ENCODE results near the gene PLPP1.

The PLPP1 gene

GRCh38 chr5:55451976-55452375 lies 82.8 kb downstream of the PLPP1 start:
- no peak for DNase-seq (ENCODE audit: low spot score)

GRCh38 chr5:55450050-55450765 lies 84.6 kb downstream of the PLPP1 start:
- no peak for DNase-seq (ENCODE audit: low spot score)
- in situ Hi-C loops (cut with MboI; ENCODE audit: low sequenced_read_pairs, unreplicated experiment): no loop called here
- TF ChIP-seq CTCF (IDR thresholded peaks at IDR 0.05; ENCODE audit: borderline replicate concordance, control extremely low read depth, extremely low read depth, insufficient read depth, missing control alignments): no peak

More at GRCh38 chr5:55451976-55452375, 82.8 kb downstream of the PLPP1 start:
- TF ChIP-seq CTCF (IDR thresholded peaks at IDR 0.05; ENCODE audit: borderline replicate concordance, control extremely low read depth, extremely low read depth, insufficient read depth, missing control alignments): no peak
- in situ Hi-C loops (cut with MboI; ENCODE audit: low sequenced_read_pairs, unreplicated experiment): no loop called here

- in situ Hi-C loops (cut with MboI; ENCODE audit: low sequenced_read_pairs, unreplicated experiment): no loop called here
- no peak for DNase-seq (ENCODE audit: low spot score)
- TF ChIP-seq CTCF (IDR thresholded peaks at IDR 0.05; ENCODE audit: borderline replicate concordance, control extremely low read depth, extremely low read depth, insufficient read depth, missing control alignments): no peak
Observed at GRCh38 chr5:55446640-55447351, 88.0 kb downstream of the PLPP1 start.

- in situ Hi-C loops (cut with MboI; ENCODE audit: low sequenced_read_pairs, unreplicated experiment): no loop called here
- no peak for DNase-seq (ENCODE audit: low spot score)
Observed at GRCh38 chr5:55445791-55446190, 89.0 kb downstream of the PLPP1 start.

GRCh38 chr5:55441954-55442353 lies 92.8 kb downstream of the PLPP1 start:
- DNase-seq (ENCODE audit: low spot score): no peak
- no peak for TF ChIP-seq CTCF (IDR thresholded peaks at IDR 0.05; ENCODE audit: borderline replicate concordance, control extremely low read depth, extremely low read depth, insufficient read depth, missing control alignments)
- in situ Hi-C loops (cut with MboI; ENCODE audit: low sequenced_read_pairs, unreplicated experiment): no loop called here

More at GRCh38 chr5:55445791-55446190, 89.0 kb downstream of the PLPP1 start:
- TF ChIP-seq CTCF (IDR thresholded peaks at IDR 0.05; ENCODE audit: borderline replicate concordance, control extremely low read depth, extremely low read depth, insufficient read depth, missing control alignments): no peak

- in situ Hi-C loops (cut with MboI; ENCODE audit: low sequenced_read_pairs, unreplicated experiment): no loop called here
- DNase-seq (ENCODE audit: low spot score): no peak
- no peak for TF ChIP-seq CTCF (IDR thresholded peaks at IDR 0.05; ENCODE audit: borderline replicate concordance, control extremely low read depth, extremely low read depth, insufficient read depth, missing control alignments)
Observed at GRCh38 chr5:55441107-55441771, 93.5 kb downstream of the PLPP1 start.

All from GM13976 (cell line).